Astrocyte (in vitro differentiated cells and primary cell): Measurements from ENCODE around the gene IFIT3.

ENCODE experiments used
- CTCF ChIP-seq: IDR thresholded peaks from 2 replicates; pipeline ENCODE4 v1.5.1; 2011; ENCODE audit warnings: low read depth, mild to moderate bottlenecking, inconsistent platforms, low read length, moderate library complexity; ENCODE audit not compliant: insufficient read depth
- EZH2 ChIP-seq: IDR thresholded peaks from 2 replicates; pipeline ENCODE4 v1.6.1; 2012; ENCODE audit warnings: mild to moderate bottlenecking, low read length, inconsistent platforms; ENCODE audit not compliant: insufficient read depth

GRCh38 chr10:89373916-89374711 is 46.3 kb downstream of the IFIT3 start:
- no peak for TF ChIP-seq CTCF
- TF ChIP-seq EZH2: no peak
